SH-SY5Y (cell line): ENCODE data around the gene PDE4D.
A peak's percentile ranks its signal among the peaks of the same experiment; 100 is the strongest.

Experiments
- GATA2 ChIP-seq: IDR thresholded peaks from 2 replicates; pipeline ENCODE4 v1.6.1; 2011; ENCODE audit warnings: mild to moderate bottlenecking, low read depth, low read length
- GATA3 ChIP-seq: IDR thresholded peaks from 2 replicates; pipeline ENCODE4 v1.6.1; 2011; ENCODE audit warnings: low read depth, mild to moderate bottlenecking, low read length, moderate library complexity

The PDE4D gene

DNA sequence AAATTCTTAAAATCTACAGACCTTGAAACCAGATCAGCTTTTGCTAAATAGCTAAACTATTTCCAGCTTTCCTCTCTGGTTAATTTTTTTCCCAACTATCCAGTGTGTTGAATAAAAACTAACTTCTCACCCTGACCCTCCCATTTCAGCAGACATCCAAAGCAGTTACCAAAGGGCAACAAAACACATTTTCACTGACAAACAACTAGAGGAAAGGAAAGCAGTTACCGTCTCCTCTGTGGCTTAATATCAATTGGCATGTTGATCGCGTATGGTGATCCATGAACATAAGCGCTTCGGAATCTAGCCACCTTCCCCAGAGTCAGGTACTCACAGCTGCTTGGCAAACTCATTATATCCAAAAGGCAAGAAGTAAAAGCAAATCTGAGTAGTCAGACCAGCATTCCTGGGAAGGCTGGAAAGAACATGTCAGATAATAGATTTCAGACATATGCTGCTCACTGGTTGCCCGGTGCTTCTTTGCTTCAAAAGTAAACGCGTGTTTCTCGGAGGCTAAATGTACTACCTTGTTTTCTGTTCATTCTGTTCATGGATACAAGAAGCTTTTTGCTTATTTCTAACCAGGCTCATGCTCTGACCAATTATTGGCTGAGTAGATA, 463.4 kb downstream of the PDE4D start:
- TF ChIP-seq GATA3 (no peak), GATA2 (no peak)

DNA sequence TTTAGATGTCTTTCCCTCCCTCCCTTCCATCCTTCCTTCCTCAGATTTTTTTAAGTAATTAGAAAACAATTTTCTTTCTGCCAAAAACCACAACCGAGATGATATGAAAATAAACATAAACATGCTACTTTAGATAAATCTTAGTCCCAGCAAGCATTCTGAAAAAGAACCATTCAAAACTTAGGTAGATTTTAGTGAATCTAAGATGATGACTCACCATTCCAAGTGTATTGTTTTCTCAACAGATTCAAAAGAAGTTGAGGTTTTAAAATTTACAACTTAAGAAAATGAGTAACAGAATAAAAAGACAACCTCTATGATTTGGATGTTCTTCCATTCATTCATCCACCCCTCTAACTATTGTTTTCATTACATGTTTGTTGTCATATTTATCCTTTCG, 465.1 kb downstream of the PDE4D start:
- TF ChIP-seq GATA2 (no peak), GATA3 (no peak)

DNA sequence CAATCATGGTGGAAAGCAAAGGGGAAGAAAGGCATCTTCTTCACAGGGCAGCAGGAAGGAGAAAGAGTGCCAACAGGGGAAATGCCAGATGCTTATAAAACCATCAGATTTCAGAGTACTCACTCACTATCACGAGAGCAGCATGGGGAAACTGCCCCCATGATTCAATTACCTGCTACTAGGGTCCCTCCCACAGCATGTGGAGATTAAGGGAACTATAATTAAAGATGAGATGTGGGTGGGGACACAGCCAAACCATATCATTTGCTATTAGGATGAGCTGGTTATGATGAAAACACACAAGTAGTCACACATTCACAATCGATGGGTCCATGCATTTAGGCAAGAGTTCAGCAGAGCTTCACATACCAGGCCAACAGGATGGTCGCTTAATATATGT, 469.0 kb downstream of the PDE4D start:
- TF ChIP-seq GATA3 (no peak), GATA2 (no peak)

DNA sequence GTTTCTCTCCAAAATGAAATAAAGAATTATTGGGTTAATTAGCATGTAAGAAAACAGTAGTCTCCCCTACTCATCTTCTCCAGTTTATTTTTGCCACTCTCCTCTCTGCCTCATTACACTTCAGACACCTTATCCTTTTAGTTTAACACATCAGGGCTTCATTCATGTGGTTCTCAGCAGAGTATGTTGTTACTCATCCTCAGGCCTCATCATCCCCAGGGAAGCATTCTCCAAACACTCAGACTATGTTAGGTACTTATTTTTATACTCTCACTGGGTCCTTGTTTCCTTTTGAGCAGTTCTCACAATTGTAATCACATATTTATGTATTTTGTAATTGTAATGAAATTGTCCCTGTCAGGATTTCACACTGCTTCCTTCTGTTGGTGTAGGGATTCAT, 470.5 kb downstream of the PDE4D start:
- no peak for TF ChIP-seq GATA2
- no peak for TF ChIP-seq GATA3

DNA sequence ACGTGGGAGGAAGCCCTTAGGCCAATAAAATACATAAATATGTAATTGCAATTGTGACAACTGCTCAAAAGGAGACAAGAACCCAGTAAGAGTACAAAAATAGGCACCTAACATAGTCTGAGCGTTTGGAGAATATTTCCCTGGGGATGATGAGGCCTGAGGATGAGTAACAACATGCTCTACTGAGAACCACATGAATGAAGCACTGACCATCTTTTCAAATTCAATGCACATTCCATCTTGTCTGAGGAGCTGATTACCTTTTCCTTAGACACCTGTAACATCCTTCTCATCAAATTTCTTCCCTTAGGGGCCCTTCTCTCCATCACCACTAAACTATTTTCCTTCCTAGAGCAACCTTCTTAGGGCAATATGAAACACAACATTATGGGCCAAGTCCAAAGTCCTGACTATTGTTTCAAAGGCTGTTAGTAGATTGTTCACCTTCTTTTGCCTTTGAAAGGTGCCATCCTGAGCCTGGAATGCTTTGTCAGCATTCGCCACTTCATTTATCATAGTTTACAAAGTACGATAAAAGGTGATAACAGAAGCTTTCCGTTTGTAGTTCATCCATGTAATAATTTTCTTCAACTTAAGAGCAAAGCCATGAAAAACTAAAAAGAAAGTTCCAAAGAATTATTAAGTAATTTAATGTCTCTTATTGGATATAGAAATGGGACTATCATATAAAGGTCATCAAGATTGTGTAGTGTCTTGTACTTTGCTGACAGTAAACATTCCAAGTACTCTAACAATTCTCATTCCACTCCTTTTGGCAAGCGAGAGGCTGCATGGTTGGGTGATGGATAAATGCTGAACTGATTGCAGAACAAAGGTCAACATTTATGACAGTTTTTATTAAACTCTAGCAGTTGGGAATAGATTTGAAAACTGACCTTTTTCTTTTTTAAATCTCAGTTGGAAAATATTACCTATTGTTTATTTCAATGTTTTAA, 471.3 kb downstream of the PDE4D start:
- TF ChIP-seq GATA2: no peak
- TF ChIP-seq GATA3: no peak

DNA sequence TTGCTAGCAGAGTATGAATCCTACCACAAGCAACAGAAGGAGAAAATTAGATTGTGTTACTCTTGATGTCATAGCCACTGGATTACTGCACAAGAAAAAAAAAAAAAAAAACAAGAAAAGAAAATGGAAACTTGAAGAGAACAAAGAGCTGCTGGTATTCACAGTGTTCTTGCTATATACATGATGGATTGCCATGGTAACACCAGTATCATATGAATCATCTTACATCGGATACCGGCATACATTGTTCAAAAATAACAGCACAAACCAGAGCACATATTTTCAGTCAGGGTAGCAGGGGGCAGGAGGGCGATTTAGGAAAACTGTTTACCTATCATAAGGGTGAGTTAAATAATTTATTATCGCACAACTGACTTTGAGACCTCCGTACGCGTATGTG, 472.9 kb downstream of the PDE4D start:
- no peak for TF ChIP-seq GATA2
- no peak for TF ChIP-seq GATA3

DNA sequence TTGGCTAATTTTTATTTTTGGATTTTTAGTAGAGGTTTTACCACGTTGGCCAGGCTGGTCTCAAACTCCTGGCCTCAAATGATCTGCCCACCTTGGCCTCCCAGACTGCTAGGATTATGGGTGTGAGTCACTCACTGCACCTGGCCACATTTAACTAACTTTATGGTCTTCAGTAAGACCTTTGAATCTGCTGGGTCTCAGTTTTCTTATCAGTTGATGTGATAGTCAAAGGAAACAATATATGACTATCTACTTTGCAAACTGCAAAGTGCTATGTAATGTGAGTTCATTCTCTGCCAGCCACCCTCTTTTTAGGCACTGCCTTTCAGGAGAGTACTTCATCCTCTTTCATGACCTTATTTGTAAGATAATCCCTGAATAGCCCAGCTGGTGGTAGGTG, 474.7 kb downstream of the PDE4D start:
- TF ChIP-seq GATA2 (no peak), GATA3 (no peak)

DNA sequence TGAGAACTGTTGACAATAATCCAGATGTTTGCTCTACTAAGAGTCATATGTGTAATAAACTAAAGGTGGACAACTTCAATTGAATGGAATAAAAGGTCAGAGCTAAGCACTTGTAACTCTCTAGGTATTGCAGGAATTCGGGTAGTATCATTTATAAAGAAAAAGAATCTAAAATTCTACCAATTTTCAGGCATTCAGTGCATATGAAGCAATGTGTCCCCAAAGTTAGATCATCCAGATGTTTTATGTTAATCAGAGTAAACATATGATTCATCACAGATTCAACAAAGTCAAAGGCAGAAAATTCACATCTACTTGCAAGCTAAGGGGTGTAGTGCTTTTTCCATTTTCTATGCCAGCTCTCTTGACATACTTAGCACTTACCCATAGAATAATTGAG, 477.1 kb downstream of the PDE4D start:
- TF ChIP-seq GATA3 (no peak), GATA2 (no peak)

DNA sequence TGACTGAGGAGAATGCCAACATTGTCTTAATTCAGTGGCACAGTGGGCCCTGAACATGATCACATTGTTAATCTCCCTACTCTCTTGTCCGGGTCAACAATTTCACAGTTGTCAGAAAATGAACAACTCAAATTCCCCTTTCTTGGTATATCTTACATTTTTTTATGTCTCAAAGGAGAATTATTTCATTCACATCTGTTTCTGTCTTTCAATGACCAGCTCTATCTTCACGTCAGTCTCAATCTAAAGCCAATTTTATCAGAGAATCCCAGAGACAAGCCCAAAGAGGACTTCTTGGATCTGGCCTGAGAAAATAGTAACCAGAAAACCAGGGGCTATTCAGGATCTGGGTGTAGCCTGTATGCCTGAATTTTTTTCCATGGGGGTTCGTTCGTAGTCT, 477.5 kb downstream of the PDE4D start:
- TF ChIP-seq GATA3: no peak
- no peak for TF ChIP-seq GATA2

DNA sequence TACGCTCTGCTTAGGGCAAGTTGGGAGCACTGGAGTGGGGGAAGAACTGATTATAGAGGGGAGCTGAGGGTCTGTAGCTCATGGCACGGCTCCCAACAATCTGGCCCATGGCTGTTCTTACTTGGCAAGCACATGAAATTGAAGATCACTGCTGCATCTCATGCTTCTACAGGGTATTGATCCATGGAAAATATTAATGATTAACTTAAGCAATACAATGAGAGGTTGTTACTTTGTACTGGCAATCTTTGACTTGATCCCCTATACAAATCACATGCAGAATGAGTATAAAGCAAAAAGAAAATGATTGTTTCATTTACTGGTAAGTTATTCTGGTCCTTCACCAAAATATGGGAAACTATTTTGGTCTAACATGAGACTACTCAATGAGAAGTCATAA, 481.1 kb downstream of the PDE4D start:
- TF ChIP-seq GATA2 (no peak), GATA3 (no peak)

DNA sequence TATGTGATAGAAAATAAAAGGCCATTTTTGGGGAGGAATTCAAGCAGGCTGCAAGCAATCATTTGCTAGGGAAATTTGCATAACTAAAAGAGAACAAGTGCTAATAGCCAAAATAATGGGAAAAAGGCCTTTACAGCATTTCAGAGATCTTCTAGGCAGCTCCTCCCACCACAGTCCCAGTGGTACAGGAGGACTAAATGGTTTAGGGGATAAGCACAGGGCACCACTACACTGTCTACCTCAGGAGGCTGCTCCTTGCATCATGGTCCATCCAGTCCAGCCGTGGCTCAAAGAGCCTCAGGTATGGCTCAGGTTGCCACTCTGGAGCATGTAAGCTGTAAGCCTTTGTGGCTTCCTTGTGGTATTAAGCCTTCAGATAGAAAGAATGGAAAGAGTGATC, 485.6 kb downstream of the PDE4D start:
- no peak for TF ChIP-seq GATA2
- no peak for TF ChIP-seq GATA3

DNA sequence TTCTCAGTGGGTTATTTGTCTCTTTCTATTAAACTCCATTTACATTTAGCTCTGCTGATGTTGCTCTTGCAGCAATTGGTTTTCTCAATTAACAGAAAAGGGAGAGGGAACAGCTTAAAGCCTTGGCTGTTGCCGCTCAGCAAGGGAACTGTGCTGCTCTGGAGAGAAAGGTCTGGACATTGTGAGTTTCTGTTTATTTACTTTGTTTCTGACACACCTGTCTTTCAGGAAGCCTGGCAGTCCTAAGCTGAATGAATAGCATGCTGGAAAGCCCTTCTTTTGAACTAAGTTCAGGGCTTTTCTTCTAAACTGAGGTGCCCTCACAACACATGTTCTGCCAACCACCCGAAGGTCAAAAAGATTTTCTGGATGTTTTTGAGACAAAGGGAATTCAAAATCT, 491.9 kb downstream of the PDE4D start:
- TF ChIP-seq GATA3: no peak
- TF ChIP-seq GATA2: no peak

DNA sequence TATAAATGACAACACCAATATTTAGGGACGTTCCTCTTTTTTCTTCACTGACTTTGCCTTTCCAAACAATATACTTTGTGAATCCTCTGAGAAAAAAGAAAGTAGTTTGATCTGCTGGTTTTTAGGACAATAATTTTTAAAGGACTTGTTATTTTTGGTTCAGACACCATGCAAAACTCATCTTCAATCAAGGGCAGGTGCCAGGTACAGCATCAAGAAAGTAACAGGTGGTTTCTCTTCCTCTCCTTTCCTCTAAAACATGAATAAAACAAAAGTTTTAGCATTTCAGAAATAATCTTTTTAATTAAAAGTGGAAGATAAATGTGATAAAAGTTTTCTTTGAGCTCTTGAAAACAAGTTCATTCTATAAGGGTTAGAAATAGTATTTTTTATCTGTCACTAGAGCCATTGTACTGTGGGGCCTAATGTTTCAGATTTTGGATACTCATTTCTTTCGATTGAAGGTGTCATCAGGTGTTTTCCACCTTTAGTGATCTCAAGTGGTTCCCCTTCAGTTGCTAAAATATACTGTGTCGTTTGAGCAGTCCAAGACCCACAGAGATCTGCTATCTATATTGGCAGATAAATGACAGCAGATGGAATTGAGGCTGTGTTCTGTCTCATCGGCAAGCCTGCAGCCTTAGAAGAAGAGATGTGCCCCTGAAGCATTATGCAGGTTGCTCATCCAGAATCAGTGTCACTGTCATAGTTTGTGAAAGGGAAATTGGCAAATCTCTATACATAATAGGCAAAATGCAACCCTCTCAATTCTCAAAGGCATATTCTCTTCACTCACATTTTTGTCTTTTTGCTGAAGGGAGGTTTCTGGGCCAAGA, 499.7 kb downstream of the PDE4D start:
- peak; percentile 20; the same call in 1 of the 2 replicates for TF ChIP-seq GATA2
- TF ChIP-seq GATA3: no peak

DNA sequence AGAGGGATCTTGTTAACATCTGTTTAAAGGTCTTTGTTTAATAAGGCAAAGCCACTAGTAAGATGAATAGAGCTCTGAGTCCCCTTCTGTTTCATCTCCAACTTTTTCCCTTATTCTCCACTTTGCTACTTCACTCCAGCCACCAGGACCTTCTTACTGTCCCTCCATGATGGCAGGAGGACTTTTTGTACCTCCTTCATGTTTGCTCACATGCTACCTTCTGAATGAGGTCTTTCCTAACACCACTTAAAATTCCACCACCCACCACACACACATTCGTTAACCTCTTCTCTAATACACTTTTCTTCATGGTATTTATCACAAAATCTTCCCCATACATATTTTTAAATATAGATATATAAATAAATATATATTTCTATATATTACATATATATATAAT, 501.9 kb downstream of the PDE4D start:
- no peak for TF ChIP-seq GATA3
- no peak for TF ChIP-seq GATA2

DNA sequence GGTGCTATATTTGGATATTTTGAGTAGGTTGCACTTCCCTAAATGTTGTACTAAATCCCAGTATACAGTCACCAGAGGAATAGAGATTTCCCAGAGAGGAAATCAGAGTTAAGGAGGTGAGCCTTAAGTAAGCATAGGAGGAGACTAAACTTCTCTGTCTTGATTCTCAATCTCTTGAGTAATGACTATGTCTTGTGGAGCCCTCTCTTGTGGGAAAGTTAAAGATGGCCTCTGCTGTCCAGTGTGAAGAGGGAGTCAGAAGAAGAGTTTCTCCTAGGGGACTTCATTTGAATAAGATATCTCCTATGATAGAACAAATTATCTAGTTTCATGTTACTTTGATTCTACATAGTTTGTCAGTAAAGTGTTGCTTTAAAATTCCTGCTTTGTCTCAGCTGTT, 502.5 kb downstream of the PDE4D start:
- TF ChIP-seq GATA3 (no peak), GATA2 (no peak)
